ENCODE results near the gene ASH1L. TPM values are rescaled to one million over a fixed set of nuclear protein-coding genes. Genes with fewer than 3 reads are reported as not detected.

Gene ASH1L
- total RNA-seq, 1 experiment from 2014 or later: 29.3 TPM

DNA sequence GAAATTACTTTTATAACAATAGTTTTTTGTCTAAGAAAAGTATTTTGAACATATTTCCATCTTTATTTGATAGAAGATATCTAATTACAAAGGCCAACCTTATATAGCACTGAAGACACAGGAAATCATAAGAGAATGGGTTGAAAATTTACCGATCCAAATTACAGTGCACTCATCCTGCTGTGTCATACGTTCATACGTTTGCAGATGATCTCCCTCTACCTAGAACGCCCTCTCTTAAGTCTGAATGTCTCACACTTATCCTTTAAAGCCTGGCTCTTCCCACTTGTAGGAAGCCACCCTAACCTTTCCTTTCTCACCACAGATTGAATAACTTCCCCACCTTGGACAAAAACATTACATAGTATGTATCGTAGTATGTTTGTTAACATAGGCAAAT lies 9.3 kb downstream of the ASH1L start:
- Mint-ChIP-seq H3K36me3 (peaks cover 12% of the 10 kb centered on the region), H3K4me1 (peaks cover 3% of the 10 kb centered on the region), H3K9me3 (peaks cover 3% of the 10 kb centered on the region), H3K27ac (no peak overlapping the region), H3K27me3 (ENCODE audit: low read depth) (no peaks in the 10 kb centered on the region), H3K4me3 (no peak overlapping the region)
- TF ChIP-seq SMAD4 (CRISPR knock-in tag; IDR thresholded peaks at IDR 0.05) (no peak), CBFB (CRISPR knock-in tag; IDR thresholded peaks at IDR 0.05; ENCODE audit: low read depth) (no peak), ZNF423 (CRISPR knock-in tag; IDR thresholded peaks at IDR 0.05) (no peak), ELF4 (CRISPR knock-in tag; IDR thresholded peaks at IDR 0.05; ENCODE audit: low read depth) (no peak), ZNF396 (CRISPR knock-in tag; IDR thresholded peaks at IDR 0.05; ENCODE audit: borderline replicate concordance) (no peak), CREB1 (CRISPR knock-in tag; IDR thresholded peaks at IDR 0.05) (no peak), RELA (CRISPR knock-in tag; IDR thresholded peaks at IDR 0.05; ENCODE audit: borderline replicate concordance) (no peak), NFYB (CRISPR knock-in tag; conservative IDR thresholded peaks at IDR 0.05; ENCODE audit: low read depth) (no peak), ZNF317 (CRISPR knock-in tag; IDR thresholded peaks at IDR 0.05; ENCODE audit: borderline replicate concordance, low read depth) (no peak)
- TF ChIP-seq, protein P1, sequence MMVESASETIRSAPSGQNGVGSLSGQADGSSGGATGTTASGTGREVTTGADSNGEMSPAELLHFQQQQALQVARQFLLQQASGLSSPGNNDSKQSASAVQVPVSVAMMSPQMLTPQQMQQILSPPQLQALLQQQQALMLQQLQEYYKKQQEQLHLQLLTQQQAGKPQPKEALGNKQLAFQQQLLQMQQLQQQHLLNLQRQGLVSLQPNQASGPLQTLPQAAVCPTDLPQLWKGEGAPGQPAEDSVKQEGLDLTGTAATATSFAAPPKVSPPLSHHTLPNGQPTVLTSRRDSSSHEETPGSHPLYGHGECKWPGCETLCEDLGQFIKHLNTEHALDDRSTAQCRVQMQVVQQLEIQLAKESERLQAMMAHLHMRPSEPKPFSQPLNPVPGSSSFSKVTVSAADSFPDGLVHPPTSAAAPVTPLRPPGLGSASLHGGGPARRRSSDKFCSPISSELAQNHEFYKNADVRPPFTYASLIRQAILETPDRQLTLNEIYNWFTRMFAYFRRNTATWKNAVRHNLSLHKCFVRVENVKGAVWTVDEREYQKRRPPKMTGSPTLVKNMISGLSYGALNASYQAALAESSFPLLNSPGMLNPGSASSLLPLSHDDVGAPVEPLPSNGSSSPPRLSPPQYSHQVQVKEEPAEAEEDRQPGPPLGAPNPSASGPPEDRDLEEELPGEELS (CRISPR knock-in tag; IDR thresholded peaks at IDR 0.05): no peak
- TF ChIP-seq, protein P2, sequence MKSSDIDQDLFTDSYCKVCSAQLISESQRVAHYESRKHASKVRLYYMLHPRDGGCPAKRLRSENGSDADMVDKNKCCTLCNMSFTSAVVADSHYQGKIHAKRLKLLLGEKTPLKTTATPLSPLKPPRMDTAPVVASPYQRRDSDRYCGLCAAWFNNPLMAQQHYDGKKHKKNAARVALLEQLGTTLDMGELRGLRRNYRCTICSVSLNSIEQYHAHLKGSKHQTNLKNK (CRISPR knock-in tag; IDR thresholded peaks at IDR 0.05): no peak
- TF ChIP-seq, protein P3, sequence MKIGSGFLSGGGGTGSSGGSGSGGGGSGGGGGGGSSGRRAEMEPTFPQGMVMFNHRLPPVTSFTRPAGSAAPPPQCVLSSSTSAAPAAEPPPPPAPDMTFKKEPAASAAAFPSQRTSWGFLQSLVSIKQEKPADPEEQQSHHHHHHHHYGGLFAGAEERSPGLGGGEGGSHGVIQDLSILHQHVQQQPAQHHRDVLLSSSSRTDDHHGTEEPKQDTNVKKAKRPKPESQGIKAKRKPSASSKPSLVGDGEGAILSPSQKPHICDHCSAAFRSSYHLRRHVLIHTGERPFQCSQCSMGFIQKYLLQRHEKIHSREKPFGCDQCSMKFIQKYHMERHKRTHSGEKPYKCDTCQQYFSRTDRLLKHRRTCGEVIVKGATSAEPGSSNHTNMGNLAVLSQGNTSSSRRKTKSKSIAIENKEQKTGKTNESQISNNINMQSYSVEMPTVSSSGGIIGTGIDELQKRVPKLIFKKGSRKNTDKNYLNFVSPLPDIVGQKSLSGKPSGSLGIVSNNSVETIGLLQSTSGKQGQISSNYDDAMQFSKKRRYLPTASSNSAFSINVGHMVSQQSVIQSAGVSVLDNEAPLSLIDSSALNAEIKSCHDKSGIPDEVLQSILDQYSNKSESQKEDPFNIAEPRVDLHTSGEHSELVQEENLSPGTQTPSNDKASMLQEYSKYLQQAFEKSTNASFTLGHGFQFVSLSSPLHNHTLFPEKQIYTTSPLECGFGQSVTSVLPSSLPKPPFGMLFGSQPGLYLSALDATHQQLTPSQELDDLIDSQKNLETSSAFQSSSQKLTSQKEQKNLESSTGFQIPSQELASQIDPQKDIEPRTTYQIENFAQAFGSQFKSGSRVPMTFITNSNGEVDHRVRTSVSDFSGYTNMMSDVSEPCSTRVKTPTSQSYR (CRISPR knock-in tag; IDR thresholded peaks at IDR 0.05): no peak
- TF ChIP-seq, protein P4, sequence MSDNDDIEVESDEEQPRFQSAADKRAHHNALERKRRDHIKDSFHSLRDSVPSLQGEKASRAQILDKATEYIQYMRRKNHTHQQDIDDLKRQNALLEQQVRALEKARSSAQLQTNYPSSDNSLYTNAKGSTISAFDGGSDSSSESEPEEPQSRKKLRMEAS (CRISPR knock-in tag; IDR thresholded peaks at IDR 0.05): no peak
- DNase-seq (ENCODE audit: low spot score) (no peak), ATAC-seq (no peak)
- ChIA-PET CTCF (no interaction called here), POLR2A (no interaction called here)

DNA sequence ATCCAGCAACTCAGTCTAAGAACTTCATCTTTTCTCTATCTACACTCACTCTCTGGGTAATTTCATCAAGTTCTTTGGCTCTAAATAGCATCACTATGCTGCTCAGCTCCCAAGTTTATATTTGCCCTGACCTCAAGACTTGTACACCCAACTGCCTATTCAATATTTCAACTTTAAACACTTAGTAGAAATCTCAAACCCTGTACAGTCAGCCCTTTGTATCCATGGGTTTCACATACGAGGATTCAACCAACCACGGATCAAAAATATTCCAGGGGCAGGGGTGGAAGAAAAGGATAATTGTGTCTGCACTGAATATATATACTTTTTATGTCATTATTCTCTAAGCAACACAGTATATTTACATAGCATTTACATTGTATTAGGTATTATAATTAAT lies 13.9 kb downstream of the ASH1L start:
- DNase-seq (ENCODE audit: low spot score): no peak
- TF ChIP-seq, protein P5, sequence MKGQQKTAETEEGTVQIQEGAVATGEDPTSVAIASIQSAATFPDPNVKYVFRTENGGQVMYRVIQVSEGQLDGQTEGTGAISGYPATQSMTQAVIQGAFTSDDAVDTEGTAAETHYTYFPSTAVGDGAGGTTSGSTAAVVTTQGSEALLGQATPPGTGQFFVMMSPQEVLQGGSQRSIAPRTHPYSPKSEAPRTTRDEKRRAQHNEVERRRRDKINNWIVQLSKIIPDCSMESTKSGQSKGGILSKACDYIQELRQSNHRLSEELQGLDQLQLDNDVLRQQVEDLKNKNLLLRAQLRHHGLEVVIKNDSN (CRISPR knock-in tag; IDR thresholded peaks at IDR 0.05): no peak
- TF ChIP-seq, protein P4 (CRISPR knock-in tag; IDR thresholded peaks at IDR 0.05): no peak
- no peak for TF ChIP-seq TCF7 (CRISPR knock-in tag; IDR thresholded peaks at IDR 0.05; ENCODE audit: low read depth)
- TF ChIP-seq, protein P6, sequence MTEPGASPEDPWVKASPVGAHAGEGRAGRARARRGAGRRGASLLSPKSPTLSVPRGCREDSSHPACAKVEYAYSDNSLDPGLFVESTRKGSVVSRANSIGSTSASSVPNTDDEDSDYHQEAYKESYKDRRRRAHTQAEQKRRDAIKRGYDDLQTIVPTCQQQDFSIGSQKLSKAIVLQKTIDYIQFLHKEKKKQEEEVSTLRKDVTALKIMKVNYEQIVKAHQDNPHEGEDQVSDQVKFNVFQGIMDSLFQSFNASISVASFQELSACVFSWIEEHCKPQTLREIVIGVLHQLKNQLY (CRISPR knock-in tag; IDR thresholded peaks at IDR 0.05): no peak
- TF ChIP-seq TEAD1 (CRISPR knock-in tag; IDR thresholded peaks at IDR 0.05): no peak
- no peak for TF ChIP-seq KAT7 (CRISPR knock-in tag; IDR thresholded peaks at IDR 0.05; ENCODE audit: borderline replicate concordance)
- TF ChIP-seq, protein P7, sequence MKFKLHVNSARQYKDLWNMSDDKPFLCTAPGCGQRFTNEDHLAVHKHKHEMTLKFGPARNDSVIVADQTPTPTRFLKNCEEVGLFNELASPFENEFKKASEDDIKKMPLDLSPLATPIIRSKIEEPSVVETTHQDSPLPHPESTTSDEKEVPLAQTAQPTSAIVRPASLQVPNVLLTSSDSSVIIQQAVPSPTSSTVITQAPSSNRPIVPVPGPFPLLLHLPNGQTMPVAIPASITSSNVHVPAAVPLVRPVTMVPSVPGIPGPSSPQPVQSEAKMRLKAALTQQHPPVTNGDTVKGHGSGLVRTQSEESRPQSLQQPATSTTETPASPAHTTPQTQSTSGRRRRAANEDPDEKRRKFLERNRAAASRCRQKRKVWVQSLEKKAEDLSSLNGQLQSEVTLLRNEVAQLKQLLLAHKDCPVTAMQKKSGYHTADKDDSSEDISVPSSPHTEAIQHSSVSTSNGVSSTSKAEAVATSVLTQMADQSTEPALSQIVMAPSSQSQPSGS (CRISPR knock-in tag; IDR thresholded peaks at IDR 0.05; ENCODE audit: borderline replicate concordance, low read depth): no peak
- Mint-ChIP-seq H3K36me3 (peaks cover 3% of the 10 kb centered on the region; the same call in 1 of the 2 replicates), H3K4me1 (peaks cover 13% of the 10 kb centered on the region), H3K4me3 (no peak overlapping the region), H3K27ac (peak overlapping the region; percentile 93; the same call in 1 of the 2 replicates), H3K9me3 (peaks cover 3% of the 10 kb centered on the region), H3K27me3 (ENCODE audit: low read depth) (no peaks in the 10 kb centered on the region)
- ATAC-seq: no peak
- POLR2A ChIA-PET: no interaction called here
- CTCF ChIA-PET: no interaction called here

Data from WTC11 (cell line).